VCaP (cell line): Measurements from ENCODE around the gene DCLK1.

ENCODE experiments used
- H3K27ac ChIP-seq: fragments of 450-650 bp; 2 replicates; pipeline ENCODE4 v1.5.1; 2017
- CTCF ChIP-seq: fragments of 450-650 bp; conservative IDR thresholded peaks from 2 replicates; pipeline ENCODE4 v1.5.1; 2017; ENCODE audit warnings: mild to moderate bottlenecking, moderate library complexity

Gene DCLK1

GRCh38 chr13:36088001-36088400 lies 43.2 kb downstream of the DCLK1 start:
- TF ChIP-seq CTCF: no peak
- H3K27ac ChIP-seq: no peak overlapping the region

GRCh38 chr13:36086117-36086516 lies 45.1 kb downstream of the DCLK1 start:
- peak; percentile 74 for TF ChIP-seq CTCF
- peak overlapping the region; percentile 14; the same call in 1 of the 2 replicates for H3K27ac ChIP-seq

- no peak for TF ChIP-seq CTCF
- no peak overlapping the region for H3K27ac ChIP-seq
Measured at GRCh38 chr13:36084131-36084530, 47.1 kb downstream of the DCLK1 start.

GRCh38 chr13:36082806-36083205 lies 48.4 kb downstream of the DCLK1 start:
- no peak for TF ChIP-seq CTCF
- H3K27ac ChIP-seq: no peak overlapping the region

GRCh38 chr13:36082396-36082795 lies 48.8 kb downstream of the DCLK1 start:
- no peak for TF ChIP-seq CTCF
- H3K27ac ChIP-seq: no peak overlapping the region

GRCh38 chr13:36076211-36076610 lies 55.0 kb downstream of the DCLK1 start:
- TF ChIP-seq CTCF: no peak

GRCh38 chr13:36074659-36075058 lies 56.5 kb downstream of the DCLK1 start:
- no peak for TF ChIP-seq CTCF
- no peak overlapping the region for H3K27ac ChIP-seq

More at GRCh38 chr13:36076211-36076610, 55.0 kb downstream of the DCLK1 start:
- no peak overlapping the region for H3K27ac ChIP-seq
